AG04449 (cell line): ENCODE measurements around the gene RIPPLY1.

Experiments used
- CTCF ChIA-PET: fragments of 350-600 bp; formaldehyde crosslinking; extraction: SDS; loops from one replicate; lab custom pipeline; 2021; ENCODE audit warnings: antibody characterized with exemption; lab: Yijun Ruan, JAX
- POLR2A ChIA-PET: fragments of 400-600, 350-600 bp; formaldehyde crosslinking; extraction: SDS; loops from one replicate; lab custom pipeline; 2020; ENCODE audit warnings: antibody characterized with exemption, inconsistent platforms; lab: Yijun Ruan, JAX
- DNase-seq: peaks from one replicate; pipeline ENCODE4 v3.0.0-alpha.2; 2010; ENCODE audit warnings: low read depth, low spot score
- H3K4me3 ChIP-seq: 2 replicates; pipeline ENCODE4 v1.5.1; 2011; ENCODE audit warnings: low read depth, mild to moderate bottlenecking, control low read depth, low read length
- CTCF ChIP-seq: IDR thresholded peaks from one replicate; pipeline ENCODE4 v1.5.1; 2011; ENCODE audit warnings: mild to moderate bottlenecking, moderate library complexity, low read length, control low read depth, inconsistent platforms; ENCODE audit not compliant: insufficient read depth; ENCODE audit errors: missing control alignments

The RIPPLY1 gene

GRCh38 chrX:106948641-106949040 lies 45.5 kb upstream of the RIPPLY1 start:
- ChIA-PET CTCF (interaction anchor here (0.8 to 1.0 kb wide), 2 partner anchors 44 to 54 kb away, joined by 3 to 4 read pairs; no protein-coding TSS in a partner anchor), POLR2A (no interaction called here)
- TF ChIP-seq CTCF: no peak
- no peak overlapping the region for H3K4me3 ChIP-seq
- no peak for DNase-seq

- no peak for TF ChIP-seq CTCF
- CTCF ChIA-PET: no interaction called here
- no peak for DNase-seq
- POLR2A ChIA-PET: no interaction called here
- H3K4me3 ChIP-seq: no peak overlapping the region
Measured at GRCh38 chrX:106946464-106946863, 43.3 kb upstream of the RIPPLY1 start.

- DNase-seq: no peak
- no peak for TF ChIP-seq CTCF
- ChIA-PET CTCF (no interaction called here), POLR2A (no interaction called here)
- no peak overlapping the region for H3K4me3 ChIP-seq
Measured at GRCh38 chrX:106940068-106940467, 36.9 kb upstream of the RIPPLY1 start.

GRCh38 chrX:106939566-106939965 lies 36.4 kb upstream of the RIPPLY1 start:
- ChIA-PET CTCF (no interaction called here), POLR2A (no interaction called here)
- no peak overlapping the region for H3K4me3 ChIP-seq
- no peak for DNase-seq
- no peak for TF ChIP-seq CTCF

DNA sequence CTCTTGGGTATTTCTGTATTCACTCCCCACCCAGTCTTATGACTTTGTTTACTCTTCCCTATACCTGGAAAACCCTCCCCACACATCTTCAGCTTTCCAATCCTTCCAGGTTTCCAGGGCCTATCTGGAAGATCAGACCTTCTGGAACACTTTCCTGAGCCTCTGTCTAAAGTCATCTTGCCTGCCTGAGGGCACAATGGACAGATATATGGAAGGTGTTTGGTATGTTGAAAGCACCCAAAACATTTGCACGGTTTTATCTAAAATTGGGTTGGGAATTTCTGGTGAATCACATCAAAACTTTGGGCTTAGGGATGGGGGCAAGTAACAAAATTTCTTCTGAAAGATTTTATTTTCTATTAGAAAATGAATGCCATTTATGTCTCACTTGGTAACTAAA lies 33.1 kb upstream of the RIPPLY1 start:
- no peak for TF ChIP-seq CTCF
- no peak for DNase-seq
- H3K4me3 ChIP-seq: no peak overlapping the region
- CTCF ChIA-PET: interaction anchor here (1.0 kb wide), 1 partner anchor 38 kb away, joined by 5 read pairs; no protein-coding TSS in a partner anchor
- POLR2A ChIA-PET: no interaction called here

- ChIA-PET CTCF (no interaction called here), POLR2A (no interaction called here)
- DNase-seq: no peak
- no peak for TF ChIP-seq CTCF
- H3K4me3 ChIP-seq: no peak overlapping the region
Measured at GRCh38 chrX:106935175-106935574, 32.0 kb upstream of the RIPPLY1 start.
